ENCODE data around the gene APOL2.

GRCh38 chr22:36284171-36284571, 44.8 kb upstream of the APOL2 start:
- TF ChIP-seq POLR2A (IDR thresholded peaks at IDR 0.05; ENCODE audit: borderline replicate concordance, extremely low read depth, insufficient read depth, insufficient read length) (no peak), CTCF (IDR thresholded peaks at IDR 0.05 in 2 of 3, conservative IDR thresholded peaks at IDR 0.05 in 1 of 3; ENCODE audit: borderline replicate concordance in 1 of 3, insufficient read depth in 1 of 3, low read depth in 2 of 3, low read length in 2 of 3) (no peak), TCF7L2 (IDR thresholded peaks at IDR 0.05; ENCODE audit: borderline replicate concordance, extremely low read depth, insufficient read depth, insufficient read length) (no peak), EZH2 (IDR thresholded peaks at IDR 0.05) (no peak), SIN3A (IDR thresholded peaks at IDR 0.05; ENCODE audit: low read depth) (no peak), EZH2phosphoT487 (IDR thresholded peaks at IDR 0.05; ENCODE audit: borderline replicate concordance) (no peak)

Measured in HCT116 (cell line).